Measurements from ENCODE around the gene SYT1.

DNA sequence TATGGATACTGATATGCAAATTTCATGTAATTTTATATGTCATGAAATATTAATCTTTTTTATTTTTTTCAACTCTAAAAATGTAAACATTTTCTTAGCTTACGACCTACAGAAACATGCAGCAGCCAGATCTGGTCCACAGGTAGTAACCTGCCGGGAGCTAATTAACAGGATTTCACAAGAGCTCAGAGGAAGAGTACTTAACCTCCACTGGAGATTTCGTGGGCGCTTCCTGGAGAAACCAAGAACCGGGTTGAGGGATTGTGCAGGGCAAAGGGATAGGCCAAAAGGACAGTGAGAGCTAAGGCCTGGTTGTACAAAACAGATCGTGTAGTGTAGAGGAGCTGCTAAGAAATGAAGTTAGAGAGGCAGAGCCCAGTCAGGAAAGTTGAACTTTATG, 510.5 kb downstream of the SYT1 start:
- TF ChIP-seq, protein P1, sequence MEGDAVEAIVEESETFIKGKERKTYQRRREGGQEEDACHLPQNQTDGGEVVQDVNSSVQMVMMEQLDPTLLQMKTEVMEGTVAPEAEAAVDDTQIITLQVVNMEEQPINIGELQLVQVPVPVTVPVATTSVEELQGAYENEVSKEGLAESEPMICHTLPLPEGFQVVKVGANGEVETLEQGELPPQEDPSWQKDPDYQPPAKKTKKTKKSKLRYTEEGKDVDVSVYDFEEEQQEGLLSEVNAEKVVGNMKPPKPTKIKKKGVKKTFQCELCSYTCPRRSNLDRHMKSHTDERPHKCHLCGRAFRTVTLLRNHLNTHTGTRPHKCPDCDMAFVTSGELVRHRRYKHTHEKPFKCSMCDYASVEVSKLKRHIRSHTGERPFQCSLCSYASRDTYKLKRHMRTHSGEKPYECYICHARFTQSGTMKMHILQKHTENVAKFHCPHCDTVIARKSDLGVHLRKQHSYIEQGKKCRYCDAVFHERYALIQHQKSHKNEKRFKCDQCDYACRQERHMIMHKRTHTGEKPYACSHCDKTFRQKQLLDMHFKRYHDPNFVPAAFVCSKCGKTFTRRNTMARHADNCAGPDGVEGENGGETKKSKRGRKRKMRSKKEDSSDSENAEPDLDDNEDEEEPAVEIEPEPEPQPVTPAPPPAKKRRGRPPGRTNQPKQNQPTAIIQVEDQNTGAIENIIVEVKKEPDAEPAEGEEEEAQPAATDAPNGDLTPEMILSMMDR (conservative IDR thresholded peaks at IDR 0.05; ENCODE audit: low read depth in 2 of 2), result no peak
- TF ChIP-seq EZH2 (IDR thresholded peaks at IDR 0.05; ENCODE audit: low read depth, unreplicated experiment), result no peak
- TF ChIP-seq, protein P2, sequence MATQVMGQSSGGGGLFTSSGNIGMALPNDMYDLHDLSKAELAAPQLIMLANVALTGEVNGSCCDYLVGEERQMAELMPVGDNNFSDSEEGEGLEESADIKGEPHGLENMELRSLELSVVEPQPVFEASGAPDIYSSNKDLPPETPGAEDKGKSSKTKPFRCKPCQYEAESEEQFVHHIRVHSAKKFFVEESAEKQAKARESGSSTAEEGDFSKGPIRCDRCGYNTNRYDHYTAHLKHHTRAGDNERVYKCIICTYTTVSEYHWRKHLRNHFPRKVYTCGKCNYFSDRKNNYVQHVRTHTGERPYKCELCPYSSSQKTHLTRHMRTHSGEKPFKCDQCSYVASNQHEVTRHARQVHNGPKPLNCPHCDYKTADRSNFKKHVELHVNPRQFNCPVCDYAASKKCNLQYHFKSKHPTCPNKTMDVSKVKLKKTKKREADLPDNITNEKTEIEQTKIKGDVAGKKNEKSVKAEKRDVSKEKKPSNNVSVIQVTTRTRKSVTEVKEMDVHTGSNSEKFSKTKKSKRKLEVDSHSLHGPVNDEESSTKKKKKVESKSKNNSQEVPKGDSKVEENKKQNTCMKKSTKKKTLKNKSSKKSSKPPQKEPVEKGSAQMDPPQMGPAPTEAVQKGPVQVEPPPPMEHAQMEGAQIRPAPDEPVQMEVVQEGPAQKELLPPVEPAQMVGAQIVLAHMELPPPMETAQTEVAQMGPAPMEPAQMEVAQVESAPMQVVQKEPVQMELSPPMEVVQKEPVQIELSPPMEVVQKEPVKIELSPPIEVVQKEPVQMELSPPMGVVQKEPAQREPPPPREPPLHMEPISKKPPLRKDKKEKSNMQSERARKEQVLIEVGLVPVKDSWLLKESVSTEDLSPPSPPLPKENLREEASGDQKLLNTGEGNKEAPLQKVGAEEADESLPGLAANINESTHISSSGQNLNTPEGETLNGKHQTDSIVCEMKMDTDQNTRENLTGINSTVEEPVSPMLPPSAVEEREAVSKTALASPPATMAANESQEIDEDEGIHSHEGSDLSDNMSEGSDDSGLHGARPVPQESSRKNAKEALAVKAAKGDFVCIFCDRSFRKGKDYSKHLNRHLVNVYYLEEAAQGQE (IDR thresholded peaks at IDR 0.05; ENCODE audit: unreplicated experiment), result no peak
- TF ChIP-seq POLR2AphosphoS5 (IDR thresholded peaks at IDR 0.05; ENCODE audit: low read depth), result no peak
